SIG-M5 (cell line): Measurements from ENCODE around the gene RPUSD1.

ENCODE experiments used
- DNase-seq: peaks from one replicate; lab custom pipeline; 2025; lab: John Stamatoyannopoulos, UW

The RPUSD1 gene

GRCh38 chr16:819336-820043 lies 31.3 kb upstream of the RPUSD1 start:
- DNase-seq, result no peak

GRCh38 chr16:818592-818991 lies 30.4 kb upstream of the RPUSD1 start:
- no peak for DNase-seq

DNA sequence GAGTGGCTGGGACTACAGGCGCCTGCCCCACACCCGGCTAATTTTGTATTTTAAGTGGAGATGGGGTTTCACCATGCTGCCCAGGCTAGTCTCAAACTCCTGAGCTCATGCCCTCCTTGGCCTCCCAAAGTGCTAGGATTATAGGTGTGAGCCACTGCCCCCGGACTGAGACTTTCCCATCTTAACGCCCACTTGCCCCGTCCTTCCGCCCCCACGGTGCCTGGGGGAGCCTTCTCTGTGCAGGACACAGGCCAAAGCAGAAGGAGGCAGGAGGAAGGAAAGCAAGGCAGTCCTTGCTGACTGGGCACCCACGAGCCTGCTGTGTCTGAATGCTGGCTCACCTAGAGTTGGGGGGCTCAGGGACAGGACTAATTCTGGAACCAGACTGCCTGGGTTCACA lies 30.0 kb upstream of the RPUSD1 start:
- no peak for DNase-seq

GRCh38 chr16:817001-817906 lies 29.1 kb upstream of the RPUSD1 start:
- no peak for DNase-seq

- no peak for DNase-seq
These were observed 27.7 kb upstream of the RPUSD1 start for GRCh38 chr16:815861-816260.

DNA sequence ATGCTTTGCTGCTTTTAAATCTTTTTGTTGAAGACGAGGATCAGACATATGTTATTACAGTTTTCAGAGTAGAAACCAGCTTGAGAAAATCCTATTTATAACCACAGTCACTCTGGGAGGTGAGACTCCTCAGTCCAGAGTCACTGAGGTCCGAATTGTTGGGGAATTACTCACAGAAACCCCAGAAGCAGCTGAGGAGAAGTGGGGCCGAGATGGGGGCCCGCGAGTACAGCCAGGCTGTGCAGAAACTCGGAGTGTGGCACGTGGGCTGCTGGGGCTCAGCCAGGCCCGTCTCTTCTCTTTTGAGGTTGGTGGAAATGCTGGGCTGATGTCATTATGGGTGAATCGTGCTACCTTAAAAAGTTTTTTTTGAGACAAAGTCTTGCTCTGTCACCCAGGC lies 26.8 kb upstream of the RPUSD1 start:
- no peak for DNase-seq

- DNase-seq, result no peak
These were observed 25.8 kb upstream of the RPUSD1 start for GRCh38 chr16:813916-814412.

GRCh38 chr16:813204-813915 lies 25.2 kb upstream of the RPUSD1 start:
- DNase-seq, result no peak

GRCh38 chr16:808085-808386 lies 19.9 kb upstream of the RPUSD1 start:
- DNase-seq, result no peak

- peak; percentile 51 for DNase-seq
These were observed 19.3 kb upstream of the RPUSD1 start for GRCh38 chr16:807347-808084.

- DNase-seq, result no peak
These were observed 17.3 kb upstream of the RPUSD1 start for GRCh38 chr16:805474-805873.

DNA sequence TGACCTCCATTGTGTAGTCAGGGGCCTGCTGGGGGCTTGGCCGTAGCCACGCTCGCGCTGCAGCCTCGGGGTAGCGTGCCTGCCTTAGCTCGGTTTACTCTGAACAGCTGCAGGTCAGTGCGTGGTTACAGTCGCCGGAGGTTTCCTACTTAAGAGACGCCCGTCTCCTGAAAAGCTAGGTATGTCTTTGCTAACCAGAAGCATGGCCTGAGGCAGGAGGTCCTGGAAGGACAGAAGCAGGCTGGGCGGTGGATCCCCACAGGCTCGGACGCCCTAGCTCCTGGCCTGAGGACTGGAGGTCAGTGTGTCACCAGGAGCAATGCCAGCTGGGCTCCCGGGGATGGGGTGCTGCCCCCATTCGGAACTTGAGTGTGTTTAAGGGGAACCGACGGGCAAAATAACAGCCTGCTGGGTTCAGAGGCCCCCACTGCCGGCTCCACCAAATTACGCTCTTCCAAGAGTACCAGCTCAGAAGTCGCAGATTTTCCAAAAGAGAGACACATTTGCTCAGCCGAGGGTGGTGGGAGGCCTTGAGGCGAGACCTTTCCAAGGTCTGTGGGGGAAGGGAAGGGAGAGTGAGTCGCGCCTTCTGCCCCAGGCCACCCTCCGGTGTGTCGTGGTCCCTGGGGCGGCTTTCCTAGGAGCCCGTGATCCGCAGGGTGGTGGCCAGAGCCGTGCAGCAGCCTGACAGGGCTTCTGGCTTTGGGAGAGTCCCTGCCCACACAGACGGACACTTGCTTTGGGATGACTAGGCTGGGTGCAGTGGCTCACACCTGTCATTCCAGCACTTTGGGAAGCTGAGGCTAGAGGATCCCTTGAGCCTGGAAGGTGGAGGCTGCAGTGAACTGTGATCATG lies 16.2 kb upstream of the RPUSD1 start:
- no peak for DNase-seq

- DNase-seq, result no peak
These were observed 15.5 kb upstream of the RPUSD1 start for GRCh38 chr16:803754-804080.

DNA sequence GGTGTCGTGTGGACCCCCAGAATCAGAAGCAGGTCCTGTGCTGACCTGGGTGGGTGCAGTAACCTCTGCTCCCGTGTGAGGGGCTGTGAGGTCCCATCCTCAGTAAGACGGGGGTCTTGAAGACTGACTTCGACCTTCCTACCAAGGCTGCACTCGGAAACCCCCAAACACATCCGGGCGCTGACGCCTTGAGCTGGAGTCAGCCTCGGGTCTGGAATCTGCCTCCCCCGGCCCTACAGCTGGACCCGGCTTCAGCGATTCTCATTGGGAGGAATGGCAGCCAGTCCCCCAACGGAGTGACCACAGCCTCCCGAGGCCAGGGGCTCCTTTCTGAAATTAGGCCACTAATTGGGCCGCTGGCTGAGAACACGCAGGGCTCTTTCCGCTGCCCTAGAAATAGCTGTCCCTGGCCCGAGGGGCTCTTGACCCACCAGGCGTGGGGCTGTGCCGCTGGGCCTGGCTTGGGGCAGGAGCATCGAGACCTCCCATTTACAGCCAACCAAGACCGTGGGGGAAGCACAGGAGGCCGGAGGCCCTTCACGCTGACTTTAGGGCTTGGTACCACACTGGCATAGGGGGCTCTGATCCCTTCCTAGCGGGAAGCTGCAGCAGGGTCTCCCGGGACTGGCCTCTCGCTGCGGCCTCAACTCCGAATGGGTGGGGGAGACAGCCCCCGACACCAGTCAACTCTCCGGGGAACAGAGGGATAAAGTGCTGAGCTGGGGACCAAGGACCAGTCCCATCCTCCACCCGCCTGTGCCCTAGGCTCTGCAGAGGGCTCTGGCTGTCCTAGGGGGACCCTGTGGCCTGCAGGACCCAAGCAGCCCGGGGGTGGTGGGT lies 15.0 kb upstream of the RPUSD1 start:
- no peak for DNase-seq

DNA sequence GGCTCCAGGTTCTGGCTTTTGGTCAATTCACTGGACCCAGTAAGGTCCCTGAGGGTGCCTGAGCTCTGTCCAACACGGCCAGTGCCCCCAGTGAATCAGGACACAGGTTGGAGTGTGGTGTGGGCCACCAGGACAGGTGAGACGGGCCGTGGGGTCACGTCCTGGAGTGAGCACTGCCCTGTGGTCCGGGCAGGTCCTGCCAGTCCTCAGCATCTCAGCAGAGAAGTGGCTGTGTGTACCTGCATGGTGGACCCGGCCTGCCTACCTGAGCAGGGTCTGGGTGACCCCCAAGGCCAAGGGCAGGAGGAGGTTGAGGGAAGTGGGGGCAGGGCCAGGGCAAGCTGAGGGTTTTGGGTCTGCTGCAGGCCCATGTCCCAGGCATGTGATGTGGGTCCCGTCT lies 14.3 kb upstream of the RPUSD1 start:
- no peak for DNase-seq

DNA sequence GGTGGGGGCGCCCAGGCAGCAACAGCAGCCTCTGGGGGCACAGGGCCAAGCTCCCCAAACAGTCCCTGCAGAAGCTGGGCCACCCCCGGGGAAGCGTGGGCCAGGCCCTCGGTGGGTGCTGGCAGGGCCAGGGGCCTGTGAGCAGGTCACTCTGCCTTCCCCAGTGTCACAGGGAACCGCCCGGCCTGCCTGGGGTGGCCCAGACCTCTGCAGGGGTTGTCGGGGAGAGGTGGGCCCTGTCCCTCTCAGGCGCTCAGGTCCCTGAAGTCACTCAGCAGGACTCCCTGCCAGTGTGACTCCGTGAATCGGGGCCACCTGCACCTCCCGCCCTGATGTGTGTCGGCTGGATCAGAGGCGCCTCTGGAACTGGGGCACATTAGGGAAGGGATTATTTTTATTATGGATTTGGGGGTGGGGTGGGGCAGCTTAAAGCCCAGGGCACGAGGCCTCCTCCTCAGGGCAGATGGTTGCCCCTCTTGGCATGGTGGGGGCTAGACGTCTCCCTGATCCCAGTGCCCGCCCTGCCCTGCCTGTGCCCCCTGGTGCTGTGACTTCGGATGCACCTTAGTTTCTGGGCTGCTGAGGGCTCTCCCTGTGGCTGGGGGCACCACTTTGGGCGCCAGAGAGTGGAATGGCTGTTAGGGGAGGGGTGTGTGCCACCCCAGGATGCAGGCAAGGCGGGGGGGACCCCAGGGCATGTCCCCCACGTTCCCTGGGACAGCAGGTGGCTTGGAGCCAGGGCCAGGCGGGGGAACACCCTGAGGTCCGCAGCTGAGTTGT lies 13.6 kb upstream of the RPUSD1 start:
- no peak for DNase-seq

DNA sequence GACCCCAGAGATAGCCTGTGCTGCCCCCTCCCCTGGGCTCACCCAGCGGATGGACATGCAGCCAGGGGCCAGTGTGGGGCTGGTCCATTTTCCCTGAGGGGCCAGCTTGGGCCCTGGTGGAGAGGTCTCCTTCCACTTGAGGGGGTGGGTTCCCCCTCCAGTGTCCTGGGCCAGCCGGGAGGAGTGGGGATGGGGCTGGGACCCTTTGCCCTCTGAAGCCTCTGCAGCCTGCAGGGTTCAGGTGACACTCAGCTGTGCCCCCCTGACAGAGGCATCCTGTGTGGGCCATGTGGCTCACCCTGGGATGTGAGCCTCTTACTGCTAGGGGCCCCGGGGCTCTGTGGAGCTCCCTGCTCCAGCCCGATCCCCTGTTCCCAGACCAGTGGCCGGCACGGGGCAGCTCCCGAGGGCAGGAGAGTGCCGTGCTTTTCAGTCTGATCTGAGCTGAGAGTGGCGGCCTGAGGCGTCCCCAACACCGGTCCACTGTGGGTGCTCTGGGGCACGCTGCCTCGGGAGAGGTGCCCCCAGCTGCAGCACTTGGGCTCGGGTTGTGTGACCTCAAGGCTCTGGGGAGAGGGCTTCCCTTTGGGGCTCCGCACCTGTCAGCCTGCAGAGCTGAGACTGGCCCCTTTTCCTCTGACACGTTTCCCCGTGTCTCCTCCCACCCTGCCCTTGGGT lies 12.8 kb upstream of the RPUSD1 start:
- DNase-seq, result no peak

DNA sequence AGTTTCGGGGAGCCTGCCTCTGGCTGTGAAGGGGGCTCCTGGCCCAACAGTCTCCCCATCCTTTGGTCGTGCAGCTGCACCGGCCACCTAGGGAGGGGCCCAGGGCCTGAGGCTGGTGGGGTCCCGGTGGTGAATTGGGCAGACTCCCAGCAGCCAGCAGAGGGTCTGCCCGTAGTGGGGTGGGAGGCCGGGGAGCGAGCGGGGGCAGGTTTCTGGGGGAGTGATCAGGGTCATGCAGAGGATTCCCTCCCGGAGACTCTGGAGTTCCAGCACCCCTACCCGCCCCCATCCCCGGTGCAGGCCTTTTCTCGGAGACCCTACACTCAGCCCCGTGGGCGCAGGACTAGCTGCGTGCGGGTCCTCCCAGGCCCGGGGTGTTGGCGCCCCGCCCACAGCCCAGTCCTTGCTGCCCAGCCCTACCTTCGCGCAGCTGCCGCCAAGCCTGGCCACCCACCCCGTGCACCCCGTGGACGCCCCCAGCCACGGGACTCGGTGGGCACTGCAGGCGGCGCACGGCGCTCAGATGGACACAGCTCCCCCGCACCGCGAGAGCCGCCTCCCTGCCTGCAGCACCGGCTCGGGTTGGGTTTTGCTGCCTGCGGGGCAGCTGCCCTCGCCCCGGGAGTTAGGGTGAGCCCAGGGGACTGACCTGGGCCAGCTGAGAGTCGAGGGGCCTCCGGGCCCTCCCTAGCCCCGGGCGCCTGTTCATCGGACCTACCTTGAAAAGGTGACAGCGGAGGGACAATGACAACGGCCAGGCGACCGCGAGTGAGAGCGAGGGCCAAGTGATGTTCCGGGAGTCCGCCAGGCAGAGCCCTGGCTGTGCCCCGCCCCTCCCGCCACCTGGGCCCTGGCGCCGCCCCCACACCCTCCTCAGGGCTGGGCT lies 12.0 kb upstream of the RPUSD1 start, which contains the start of gene GNG13:
Gene GNG13 (minus strand): TSS at position 787 of the 886 bp plus-strand sequence. CDS start 1,657 bp downstream, outside the sequence.
- no peak for DNase-seq
